GM19239 (cell line): ENCODE results near the gene CHST9.
"Not testable (repeated sequence)": the region's sequence is repeated elsewhere in the genome, so short reads cannot be mapped to it uniquely, and the experiment has no call there.

ENCODE experiments used
- DNase-seq: peaks from one replicate; pipeline ENCODE4 v3.0.0; 2011; ENCODE audit warnings: low spot score; ENCODE audit not compliant: insufficient read length
- FAIRE-seq: peaks from 2 replicates; lab custom pipeline; 2011; peaks lifted over from hg19 to GRCh38; lab: Jason Lieb, UNC

The CHST9 gene

DNA sequence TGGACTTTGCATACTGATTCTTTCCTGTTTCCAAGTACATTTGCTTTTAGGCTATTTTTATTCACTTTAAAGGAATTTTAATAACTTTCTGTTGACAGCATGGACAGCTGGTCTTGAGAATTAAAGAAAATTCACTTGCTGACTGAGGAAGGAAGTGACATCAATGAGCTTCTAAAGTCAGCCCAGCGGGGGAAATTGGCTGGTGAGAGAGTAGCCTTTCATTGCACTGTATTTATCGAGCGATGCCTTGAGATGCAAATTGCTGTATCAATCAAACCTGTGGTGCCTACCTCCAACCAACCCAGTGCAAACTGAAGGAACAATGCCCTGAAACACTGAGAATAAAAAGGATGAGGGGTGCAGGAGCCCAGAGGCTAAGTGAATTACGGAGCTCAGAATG is 228.2 kb downstream of the CHST9 start:
- DNase-seq (no peak), FAIRE-seq (no peak)

DNA sequence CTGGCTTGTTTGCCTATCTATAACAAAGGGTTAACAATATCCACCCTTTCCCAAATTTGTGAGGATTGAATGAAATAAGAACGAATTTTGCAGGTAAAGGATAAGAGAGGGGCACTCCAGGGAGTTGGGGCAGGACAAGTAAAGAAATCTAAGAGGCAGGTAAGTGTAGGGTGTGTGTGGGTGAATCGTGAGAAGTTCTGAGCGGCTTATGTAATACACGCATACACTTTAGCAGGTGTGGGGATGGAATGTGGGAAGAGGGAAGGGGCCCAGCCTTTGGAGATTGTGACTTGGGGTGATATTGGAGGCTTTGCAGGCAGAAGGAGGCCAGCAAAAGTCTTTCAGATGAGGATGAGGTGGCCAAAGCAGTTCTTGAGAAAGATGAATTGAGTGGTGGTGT is 236.4 kb downstream of the CHST9 start:
- FAIRE-seq (no peak), DNase-seq (no peak)

DNA sequence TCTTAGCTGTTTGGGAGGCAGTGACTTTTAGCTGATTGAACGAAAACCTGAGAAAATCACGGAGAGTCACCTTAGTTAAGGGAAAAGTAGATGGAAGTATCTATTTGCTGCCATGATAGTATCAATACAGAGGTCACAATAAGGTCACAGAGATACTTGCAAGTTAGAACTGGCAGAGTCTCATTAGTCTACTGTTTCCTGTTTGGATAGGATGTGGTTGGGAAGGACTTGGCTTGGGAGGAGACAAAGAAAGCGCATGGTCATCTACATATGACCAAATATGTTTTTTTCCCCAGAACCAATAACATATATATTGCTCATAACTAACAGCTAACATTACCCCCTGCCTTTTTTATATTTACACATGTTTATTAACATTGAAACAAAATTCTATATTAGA is 241.2 kb downstream of the CHST9 start:
- no peak for FAIRE-seq
- DNase-seq, result no peak

DNA sequence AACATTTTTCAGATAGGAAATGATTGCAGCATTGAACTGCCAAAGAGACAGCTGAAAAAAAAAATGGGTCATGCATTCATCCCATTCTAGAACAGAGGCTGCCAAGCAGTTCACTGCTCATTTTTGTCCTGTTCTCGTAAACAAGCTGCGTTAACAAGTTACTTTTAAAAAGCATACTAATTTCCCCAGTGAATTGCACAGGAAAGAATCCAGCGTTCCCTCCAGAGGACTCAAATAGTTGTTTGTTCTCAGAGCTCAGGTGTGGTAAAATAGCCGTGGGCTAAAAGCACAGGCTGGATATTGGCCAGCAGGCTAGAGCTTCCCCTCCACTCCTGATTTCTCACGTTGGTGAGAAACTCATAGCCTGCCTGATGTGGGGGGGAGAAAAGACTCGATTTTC is 243.5 kb downstream of the CHST9 start:
- FAIRE-seq (no peak), DNase-seq (no peak)

DNA sequence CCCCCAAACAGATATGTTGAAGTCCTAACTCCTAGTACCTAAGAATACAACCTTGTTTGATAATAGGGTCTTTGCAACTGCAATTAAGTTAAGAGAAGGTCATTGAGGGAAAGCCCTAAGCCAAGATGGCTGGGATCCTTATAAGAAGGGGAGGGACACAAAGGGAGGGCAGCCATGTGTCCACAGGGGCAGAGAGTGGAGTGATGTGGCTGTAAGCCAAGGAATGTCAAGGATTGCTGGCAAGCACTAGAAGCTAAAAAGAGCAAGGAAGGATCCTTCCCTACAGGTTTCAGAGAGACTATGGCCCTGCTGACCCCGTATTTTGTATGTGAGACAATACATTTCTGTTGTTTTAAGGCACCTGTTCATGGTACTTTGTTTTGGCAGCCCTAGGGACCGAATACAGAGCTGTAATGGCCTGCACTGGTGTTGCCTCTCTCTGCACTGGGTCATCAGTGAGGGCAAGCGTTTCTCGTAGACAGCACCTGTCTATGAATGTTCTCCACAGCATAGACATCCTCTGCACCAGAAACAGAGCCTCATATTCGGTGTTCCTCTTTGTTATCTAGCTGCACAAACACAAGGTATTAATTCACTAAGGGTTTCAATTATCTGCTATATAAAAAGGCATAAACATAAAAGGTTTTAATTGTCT is 244.2 kb downstream of the CHST9 start:
- DNase-seq, result no peak
- FAIRE-seq, result no peak

DNA sequence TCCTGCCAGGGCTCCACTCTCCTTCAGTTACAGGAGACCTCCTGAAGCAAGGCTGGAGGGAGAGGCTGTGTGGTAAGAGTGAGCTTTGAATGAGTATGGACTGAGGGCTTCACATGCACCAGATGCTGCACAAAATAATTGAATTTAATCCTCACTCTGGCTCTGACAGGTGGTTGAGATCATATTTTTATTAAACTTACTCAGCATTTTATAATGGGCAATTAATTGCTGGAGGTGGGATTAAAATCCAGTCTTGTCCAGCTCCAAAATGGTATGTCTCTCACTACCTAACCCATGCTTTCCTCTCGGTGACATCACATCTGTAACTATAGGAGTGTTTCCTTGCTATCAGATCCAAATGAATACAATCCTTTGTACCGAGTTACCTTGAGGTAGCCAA is 253.4 kb downstream of the CHST9 start:
- no peak for DNase-seq
- no peak for FAIRE-seq

DNA sequence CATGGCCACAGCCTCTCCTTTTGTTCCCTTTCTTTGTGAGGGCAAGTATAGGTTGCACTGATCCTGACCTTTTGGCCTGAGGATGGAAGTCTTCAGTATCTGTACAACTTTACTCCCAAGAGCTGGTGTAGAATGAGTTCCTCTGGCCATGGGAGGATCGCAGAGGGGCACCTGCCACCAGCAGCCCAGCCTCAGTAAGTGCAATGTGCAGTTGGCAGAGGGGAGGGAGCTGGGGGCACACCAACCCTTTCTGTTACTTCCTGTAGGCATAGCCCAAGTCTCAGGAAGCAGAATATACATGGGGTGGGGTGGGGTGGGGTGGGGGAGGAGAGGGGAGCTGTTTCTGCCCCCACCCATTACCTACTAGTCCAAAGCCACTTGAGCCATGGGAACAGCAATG is 254.5 kb downstream of the CHST9 start:
- DNase-seq, result no peak
- FAIRE-seq, result no peak

DNA sequence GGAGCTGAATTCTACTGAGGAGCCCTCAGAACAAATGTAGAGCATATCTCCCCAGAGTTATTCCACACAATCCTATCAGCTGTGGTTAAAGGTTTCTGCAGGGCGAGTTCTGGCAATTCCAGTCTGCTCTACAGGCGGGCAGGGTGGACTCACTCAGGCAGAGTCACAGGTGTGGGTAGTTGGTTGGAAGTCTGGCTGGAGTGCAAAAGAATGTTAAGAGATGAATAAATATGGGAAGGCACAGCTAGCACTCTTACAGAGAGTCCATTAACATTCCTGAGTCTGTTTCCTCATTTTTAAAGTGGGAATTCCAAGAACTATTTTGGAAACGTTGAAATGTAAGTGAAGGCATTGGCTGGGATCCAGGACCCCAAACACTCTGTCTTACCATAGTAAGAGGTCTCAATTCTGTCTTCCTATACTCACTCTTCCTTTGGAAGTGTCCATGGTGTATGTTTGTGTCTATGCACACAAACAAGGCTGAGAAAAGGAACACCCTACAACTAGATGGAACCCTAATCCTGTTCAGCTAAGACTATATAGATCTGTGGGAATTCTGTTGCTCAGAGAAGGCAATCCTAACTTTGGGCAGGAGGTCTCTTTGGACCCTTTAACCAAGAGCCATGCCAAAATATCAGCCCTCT is 256.3 kb downstream of the CHST9 start:
- DNase-seq, result no peak
- FAIRE-seq, result no peak

DNA sequence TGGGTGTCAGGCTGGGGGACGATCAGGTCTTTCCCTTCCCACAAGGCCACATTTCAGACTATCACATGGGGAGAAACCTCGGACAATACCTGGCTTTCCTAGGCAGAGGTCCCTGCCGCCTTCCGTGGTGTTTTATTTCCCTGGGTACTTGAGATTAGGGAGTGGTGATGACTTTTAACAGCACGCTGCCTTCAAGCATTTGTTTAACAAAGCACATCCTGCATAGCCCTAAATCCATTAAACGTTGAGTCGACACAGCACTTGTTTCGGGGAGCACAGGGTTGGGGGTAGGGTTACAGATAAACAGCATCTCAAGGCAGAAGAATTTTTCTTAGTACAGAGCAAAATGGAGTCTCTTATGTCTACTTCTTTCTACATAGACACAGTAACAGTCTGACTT is 257.3 kb downstream of the CHST9 start:
- not testable (repeated sequence) for DNase-seq, FAIRE-seq

DNA sequence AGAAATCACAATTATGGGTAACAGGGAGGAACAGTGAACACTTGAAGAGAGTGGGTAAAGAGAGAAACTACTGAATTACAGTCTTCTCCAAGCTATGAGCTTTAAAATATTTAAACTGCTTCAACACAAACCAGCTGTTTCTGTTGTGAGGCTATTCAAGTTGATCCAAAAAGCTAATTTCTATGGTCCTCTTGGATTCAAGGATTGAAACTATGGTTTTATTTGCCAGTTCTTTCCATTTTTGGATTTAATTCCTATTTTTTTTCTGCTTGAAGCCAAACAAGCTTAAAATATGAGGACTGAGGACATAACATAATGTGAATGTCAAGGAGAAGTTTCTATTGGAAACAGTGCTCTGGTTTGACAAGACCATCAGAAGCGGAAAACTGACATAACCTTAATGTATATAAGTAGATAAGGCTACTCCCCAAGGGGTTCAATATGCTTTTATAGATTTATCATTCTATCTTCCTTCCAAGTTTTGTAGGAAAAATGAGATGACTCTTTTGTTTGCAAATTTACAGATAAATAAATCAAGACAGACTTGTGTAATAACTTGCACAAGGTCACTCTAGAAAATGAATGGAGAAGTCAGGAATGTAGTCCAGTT is 258.9 kb downstream of the CHST9 start:
- DNase-seq (no peak), FAIRE-seq (no peak)

DNA sequence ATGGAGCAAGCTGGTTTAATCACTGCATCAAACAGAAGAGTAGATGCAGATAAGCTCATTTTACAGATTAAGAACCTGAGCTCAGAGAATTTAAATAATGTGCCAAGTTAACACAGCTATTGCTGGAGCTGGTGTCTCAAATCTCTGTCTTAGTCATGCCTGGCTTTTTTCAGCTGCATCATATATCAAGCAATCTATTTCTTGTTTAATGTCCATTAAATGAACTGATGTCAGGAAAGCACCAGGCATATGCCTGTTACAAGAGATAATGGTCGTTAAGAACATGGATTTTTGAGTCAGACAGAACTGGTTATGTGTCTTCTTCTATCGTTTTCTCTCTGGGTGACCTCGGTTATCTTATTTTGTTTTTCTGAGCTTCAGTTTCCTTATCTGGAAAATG is 259.8 kb downstream of the CHST9 start:
- DNase-seq (no peak), FAIRE-seq (no peak)

DNA sequence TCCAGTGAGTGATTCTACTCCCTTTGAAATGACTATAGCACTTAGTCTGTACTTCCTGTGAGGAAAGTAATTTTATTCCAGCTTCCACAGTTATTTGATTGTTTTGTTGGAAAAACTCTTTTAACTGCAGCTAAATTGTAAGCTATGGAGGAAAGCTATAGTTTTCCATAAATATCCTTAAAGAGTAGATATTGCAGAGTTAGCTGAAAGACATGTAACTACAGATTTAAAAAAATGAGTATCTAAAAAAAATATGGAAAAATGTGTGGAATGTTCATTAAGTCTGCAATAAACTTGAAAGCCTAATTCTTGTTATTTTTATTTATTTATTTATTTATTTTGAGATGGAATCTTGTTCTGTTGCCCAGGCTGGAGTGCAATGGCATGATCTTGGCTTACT is 262.8 kb downstream of the CHST9 start:
- DNase-seq (no peak), FAIRE-seq (no peak)

DNA sequence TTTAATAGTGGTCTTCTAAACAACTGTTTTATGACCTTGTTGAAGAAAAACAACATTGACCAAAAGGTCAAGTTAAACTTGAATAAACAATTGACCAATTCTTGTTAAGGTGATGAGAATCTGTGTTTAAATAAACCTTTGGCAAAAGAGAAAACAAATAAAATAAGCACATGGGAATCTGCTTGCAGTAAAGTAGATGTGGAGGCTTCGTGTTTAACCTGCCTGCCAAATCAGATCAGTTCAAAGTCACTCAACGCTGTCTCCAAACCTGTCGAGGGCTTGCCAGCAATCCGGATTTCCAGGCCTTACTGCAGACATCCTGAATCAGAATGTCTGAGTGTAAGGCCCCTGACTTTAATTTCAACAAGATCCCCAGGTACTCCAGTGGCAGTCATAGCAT is 264.5 kb downstream of the CHST9 start:
- DNase-seq (no peak), FAIRE-seq (no peak)

DNA sequence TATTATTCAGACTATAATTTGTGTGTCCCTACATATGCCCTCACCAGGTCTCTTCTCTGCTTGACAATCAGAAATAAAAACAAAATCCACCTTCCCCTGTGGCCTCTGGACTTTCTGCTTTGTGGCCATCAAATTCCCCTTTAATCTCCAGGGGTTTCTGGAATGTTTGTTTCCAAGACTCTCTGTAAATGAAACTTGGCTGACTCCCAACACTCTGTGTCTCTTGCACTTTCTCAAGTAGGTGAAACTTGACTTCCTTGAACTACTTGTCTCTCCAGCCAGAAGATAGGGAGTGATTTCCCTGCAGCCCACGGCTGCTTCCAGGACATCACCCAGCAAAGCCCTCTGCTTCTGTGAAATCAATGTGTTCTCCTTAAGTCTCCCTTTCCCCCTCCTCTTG is 265.5 kb downstream of the CHST9 start:
- DNase-seq (no peak), FAIRE-seq (no peak)

DNA sequence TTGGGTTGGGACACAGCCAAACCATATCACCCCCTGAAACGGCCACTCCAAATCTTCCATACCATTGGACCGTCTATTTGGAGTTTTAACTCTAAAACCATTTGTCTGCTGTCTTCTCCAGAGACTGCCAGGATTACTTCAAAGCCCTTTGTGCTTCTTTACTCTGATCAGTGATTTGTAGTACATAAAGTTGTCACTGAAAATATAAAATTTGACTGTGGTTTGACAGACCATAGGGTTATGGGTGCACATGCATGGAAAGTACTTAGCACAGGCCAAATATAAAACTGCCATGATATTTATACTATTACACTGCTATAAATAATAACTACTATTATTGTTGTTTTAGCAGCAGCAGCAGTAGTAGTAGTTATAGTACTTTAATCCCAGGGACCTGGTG is 265.9 kb downstream of the CHST9 start:
- no peak for DNase-seq
- FAIRE-seq, result no peak

DNA sequence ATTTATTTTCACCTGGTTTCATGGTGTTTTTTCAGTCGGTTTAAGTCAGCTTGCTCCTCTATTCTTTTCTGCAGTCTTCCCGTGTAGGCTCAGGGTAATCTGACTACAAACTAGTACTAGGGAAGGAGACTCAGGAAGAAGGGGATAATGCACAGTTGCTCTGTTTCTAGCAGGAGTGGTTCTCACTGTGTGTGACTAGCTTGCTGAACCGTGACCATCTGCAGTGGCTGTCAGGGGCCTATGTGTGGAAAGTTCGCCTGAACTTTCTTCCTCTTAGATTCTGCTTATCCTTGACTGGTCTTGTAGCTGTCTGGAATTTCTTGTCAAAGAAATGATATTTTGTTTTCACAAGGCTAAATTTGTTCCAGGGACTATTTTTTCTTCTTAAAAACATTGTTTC is 273.3 kb downstream of the CHST9 start:
- no peak for FAIRE-seq
- no peak for DNase-seq

DNA sequence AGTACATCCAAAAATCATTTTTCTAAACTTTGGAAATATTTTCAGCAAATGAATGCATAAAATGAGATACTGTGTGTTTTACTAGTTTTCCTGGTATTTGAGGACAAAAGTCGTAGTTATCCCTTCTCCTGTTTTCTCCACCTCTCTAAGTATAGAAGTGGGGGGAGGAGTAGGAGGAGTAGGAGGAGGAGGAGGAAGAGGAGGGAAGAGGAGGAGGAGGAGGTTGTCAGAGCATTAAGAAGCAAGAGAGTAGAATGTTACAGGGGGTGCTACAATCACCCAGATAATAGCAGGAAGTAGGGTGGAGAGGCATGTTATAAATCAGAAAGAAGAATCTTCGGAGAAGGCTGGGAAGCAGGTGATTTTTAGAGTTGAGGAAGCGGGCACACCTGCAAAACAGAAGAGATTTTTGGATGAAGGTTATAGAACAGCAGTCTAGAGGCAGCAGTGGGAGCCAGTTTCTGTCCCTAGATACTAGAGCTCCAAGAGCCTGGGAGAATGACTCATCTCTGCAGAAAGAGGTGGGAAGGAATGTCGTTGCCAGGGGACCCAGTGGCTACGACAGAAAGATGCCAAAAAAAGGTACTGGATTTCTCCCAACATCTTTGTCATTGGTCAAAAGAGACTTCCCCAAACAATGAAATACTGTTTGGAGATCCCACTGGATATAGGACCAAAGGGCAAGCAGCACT is 275.4 kb downstream of the CHST9 start:
- FAIRE-seq (no peak), DNase-seq (no peak)

DNA sequence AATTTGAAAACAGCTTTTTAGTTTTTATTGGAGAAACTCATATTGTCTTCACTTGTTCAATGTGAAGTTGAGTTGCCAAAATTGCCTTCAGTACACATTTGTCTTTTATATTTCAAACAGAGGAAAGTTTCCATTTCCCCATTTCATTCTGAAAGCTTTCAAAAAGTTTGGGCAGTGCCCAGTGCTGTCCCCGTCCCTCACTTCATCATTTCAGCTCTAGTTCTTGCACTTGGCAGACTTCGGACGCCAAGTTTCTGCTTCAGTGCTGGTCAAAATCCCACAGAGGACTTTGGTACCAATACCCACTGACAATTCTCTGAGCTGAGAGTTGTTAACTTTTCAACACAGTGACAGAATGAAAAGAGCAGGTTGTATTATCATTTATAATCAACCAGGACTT is 276.2 kb downstream of the CHST9 start:
- no peak for DNase-seq
- FAIRE-seq, result no peak

DNA sequence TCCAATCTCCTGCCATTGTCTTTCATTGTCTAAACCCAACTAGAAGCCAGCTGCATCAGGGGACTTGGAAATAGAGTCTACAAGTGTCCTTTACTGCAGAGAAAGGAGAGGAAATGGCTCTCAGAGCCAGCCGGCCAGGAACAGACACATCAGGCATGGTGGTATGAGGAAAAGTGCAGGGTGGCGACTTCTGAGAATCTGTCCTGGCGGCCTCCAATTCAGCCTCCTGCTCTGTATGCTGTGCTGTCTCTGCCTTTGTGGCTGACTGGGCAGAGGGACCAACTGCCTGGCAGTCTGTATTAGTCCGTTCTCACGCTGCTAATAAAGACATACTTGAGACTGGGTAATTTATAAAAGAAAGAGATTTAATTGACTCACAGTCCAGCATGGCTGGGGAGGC is 282.8 kb downstream of the CHST9 start:
- DNase-seq (no peak), FAIRE-seq (no peak)

DNA sequence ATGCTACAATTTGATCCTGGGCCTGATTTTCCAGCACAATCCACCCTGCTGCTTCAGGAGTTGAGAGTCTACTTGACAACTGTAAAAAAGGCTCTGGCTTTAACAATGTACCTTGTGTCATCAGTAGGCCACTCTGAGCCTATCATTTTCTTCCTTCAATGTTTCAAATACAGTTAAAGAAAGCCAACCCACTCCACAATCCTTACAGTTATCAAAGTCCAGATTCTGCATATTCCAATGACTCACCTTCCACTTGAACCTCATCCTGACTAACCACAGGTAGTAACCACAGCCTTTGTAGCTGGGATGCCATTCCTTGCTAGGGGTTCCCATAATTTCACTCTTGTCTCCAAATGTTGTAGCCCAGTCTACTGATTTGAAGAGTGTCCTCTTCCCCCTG is 284.1 kb downstream of the CHST9 start:
- DNase-seq, result no peak
- FAIRE-seq, result no peak

DNA sequence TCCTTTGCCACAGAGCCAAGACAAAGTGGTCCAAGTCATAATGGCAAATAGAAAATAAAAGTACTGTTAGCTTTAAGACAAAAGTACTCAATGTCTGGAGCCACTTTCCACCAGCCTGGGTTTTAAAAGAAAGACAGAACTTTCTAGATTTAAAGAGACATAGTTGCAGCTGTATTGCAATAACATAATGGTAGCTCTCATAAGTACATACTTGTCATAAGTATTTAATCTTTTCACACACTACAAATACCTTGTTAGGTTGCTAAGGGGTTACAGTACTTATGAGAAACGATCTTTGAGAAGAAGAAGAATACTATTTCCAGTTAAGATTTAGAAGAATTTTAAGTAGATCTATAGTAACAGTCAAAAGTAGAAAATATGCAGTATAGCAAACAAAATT is 290.7 kb downstream of the CHST9 start:
- no peak for DNase-seq

More for the DNA sequence above, 290.7 kb downstream of the CHST9 start:
- FAIRE-seq, result no peak
